Mucosa of gallbladder (tissue), 1 donor: ENCODE data around the gene ADPRH. TPM values are rescaled to one million over a fixed set of nuclear protein-coding genes. Genes with fewer than 3 reads are reported as not detected.
"Not testable (repeated sequence)": the region's sequence is repeated elsewhere in the genome, so short reads cannot be mapped to it uniquely, and the experiment has no call there.

Experiments
- DNase-seq: peaks from one replicate; pipeline ENCODE4 v3.0.0-alpha.2; 2020; ENCODE audit warnings: low spot score
- total RNA-seq: library from RNA; stranded (reverse); gene quantifications from one replicate; pipeline ENCODE4 v1.2.1, GENCODE V29; 2021
- donor health status: DM: no; HTN: no; CAD: no.

ADPRH gene
- 9.5 TPM for total RNA-seq

DNA sequence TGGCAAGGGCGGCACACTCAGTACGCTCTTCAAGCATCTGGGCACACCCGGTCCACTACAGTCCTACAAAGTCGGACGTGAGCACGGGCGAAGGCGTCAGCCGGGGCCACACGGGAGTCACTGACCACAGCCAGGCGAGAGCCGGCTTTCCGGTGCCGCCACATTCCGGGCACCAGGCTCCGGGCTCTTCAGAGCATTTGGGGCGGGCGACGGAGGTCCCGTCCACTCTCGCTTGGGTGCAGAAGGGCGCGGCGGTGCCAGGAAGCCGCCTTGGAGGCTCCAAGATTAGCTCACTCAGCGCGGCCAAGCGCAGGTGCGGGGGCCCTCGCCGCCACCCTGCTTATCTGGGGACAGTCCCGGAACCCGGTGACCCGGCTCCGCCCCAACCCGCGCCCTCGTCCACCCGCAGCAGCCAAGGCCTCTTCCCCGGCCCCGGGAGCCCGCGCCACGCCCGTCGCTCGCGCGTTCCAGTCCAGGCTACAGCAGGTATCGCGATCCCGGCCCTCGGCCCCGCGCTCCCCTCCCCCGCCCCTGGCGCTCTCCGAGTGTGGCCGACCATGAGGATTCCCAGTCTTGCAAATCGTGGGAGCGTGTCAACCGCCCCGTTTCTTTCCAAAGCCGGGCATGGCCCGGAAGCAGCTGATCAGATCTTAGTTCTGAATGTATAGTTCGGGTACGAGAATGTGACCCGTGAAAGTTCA lies at the start of gene ADPRH:
ADPRH (plus strand) TSS at position 127 of the 701 bp plus-strand sequence. CDS start 2,678 bp downstream, outside the sequence.
- DNase-seq, result peak; percentile 72

DNA sequence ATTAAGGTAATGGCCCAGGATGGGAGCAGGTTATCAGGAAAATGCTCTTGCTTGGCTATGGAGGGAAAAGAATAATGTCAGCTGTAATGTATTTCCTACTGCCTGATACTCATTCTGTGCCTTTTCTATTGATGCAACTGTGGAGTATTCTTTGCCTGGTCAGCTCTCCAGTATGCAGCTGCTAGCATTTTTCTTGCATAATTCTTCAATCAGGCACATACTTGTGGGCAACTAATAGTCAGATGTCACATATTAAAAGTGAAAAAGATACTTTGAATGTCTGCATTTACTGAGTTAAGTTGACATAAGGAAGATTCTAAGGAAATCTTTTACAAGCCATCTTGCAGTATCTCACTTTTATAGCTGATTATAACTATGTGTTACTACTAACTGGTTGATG lies 49.4 kb upstream of the ADPRH start:
- DNase-seq, result no peak

DNA sequence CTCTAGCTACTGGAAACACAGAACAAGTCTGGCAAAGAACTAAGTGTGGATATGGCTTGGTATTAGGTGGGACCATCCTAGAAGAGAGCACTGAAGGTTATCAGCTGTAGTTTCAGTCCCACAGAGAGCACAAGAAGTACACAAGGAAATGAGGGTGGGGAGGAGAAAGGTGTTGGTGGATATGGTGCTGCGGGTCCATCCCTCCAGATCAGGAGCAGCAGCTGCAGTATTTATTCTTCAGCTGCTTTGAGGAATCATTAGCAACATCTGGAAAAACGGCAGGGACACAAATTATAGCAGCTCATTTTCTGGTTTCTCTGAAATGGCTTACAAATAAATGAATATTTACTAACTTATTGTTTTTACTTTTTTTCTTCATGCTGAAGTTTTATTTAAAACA lies 48.8 kb upstream of the ADPRH start:
- no peak for DNase-seq

DNA sequence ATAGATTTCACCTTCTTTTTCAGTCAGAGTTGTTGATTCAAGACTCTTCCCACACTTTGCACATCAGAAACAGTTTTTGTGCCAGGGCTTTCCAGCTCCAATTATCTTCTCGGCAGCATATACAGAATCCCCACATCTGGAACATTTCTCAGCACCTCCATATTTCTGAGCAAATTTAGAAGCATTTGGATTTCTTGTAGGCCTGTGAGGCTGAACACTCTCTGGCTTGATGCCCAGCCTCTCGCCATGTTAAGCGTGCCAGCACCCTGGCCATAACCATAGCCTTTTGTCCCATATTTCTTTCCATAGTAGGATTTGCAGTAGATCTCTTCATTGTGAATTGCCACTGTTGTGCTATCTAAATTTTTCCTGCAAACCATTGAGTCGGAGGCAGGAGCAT lies 48.1 kb upstream of the ADPRH start:
- DNase-seq, result no peak

DNA sequence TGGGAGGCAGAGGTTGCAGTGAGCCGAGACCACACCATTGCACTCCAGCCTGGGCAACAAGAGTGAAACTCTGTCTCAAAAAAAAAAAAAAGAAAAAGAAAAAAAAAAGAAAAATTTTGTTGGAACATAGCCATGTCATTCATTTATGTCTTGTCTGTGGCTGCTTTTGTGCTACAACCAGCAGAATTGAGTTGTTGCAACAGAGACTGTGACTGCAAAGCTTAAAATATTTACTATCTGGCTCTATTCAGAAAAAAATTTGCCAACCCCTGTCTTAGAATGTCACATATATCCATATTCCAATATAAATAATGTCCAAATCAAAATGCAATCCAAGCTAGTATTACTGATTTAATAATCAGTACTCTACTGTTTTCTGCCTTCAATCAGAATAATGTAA lies 45.0 kb upstream of the ADPRH start:
- DNase-seq, result no peak

DNA sequence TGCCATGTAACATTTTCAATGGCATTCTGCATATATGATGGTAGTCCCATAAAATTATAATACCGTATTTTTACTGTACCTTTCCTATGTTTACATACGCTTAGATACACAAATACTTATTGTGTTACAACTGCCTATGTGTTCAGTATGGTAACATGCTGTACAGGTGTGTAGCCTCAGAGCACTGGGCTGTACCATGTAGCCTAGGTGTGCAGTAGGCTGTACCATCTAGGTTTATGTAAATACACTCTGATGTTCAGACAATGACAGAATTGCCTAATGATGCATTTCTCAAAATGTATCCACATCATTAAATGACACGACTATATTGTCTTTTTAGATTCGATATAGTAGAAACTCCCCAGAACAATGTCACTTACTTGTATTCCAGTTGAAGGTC lies 42.5 kb upstream of the ADPRH start:
- DNase-seq, result no peak

DNA sequence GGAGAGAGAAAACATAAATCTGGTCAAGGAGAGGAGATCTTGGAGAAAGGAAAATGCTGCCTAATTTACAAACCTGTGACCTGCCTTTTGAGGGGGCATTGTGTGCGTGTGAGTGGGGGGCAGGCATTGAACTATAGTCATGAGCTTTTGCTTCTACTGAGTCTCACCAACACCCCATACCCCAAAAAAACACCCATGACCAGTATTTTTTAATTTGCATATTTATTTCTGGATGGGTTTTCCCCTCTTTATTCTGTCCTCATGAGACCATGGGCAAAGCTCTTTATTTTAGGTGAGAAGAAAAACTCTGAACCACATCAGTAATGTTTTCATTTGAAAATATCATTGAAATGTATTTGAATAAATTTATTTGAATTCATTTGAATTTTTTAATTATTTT lies 40.5 kb upstream of the ADPRH start:
- DNase-seq, result no peak

DNA sequence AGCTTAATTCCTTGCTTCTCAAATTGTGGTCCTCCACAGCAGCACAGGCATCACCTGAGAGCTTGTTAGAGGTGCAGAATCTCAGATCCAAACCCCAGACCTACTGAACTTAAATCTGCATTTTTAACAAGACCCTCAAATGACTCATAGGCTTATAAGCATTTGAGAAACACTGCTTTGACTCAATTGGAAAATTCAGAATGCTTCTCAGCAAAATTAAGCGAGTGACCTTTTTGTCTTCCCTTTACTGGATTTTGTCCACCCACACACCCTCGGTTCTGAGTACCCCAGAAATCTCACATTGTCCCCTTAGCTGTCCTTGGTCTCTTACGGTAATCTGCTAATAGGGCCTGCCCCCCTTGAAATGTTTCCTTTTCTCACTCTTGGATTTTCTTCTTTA lies 37.7 kb upstream of the ADPRH start:
- DNase-seq, result no peak

DNA sequence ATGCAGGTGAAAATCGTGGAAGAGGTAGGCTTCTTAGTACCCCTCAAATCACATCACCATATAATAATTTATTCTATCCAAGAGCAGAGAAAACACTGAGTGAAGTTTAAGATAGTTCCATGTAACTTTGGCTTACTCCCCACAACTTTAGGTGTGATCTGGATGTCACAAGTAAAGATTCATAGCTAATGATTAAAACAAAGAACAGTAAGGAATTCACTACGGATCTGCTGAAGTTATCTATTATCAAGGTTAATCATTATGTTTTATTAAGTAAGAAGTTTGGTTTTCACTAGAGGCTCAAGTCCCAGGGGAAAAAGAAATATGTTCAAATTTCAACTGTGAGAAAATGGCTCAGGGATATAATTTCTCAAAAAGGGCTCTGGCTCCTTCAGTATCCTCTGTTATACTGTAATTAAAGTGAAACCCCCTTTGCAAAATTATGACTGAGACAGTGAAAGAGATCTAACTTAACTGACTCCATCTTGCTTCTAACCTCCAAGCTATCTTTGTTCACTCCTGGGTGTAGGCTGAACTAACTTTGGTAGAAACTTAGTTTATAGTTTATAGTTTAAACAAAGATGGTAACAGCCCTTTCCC lies 37.0 kb upstream of the ADPRH start:
- DNase-seq, result no peak

DNA sequence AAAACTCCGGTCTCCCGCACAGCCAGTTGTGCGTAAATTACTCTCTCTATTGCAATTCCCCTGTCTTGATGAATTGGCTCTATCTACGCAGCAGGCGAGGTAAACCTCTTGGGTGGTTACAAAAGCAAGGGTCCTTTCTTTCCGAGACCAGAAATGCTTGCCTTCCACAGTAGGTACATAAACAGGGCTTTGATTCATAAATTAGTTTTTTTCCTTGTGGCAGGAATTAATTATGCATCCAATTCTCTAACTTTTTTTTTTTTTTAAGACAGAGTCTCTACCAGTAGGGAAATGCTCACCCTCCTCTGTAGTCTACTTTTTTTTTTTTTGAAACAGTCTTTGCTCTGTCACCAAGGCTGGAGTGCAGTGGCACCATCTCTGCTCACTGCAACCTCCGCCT lies 36.1 kb upstream of the ADPRH start:
- no peak for DNase-seq

DNA sequence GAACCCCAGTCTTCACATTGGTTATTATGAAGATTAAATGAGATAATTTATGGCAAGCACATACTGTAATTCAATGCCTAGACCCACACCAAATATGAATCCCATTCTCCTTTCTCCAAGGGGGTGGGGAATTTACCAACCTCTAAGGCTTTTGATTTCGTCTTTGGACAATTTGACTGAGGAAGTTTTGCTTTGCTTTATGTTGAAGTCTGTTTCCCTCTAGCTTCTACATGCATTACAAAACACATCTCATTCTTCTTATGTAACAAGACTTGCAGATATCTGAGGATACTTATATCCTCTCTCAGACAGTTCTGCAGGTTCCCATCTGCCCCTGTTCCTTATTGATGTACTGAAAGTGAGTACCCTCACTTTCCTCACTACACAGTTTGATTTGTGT lies 32.1 kb upstream of the ADPRH start:
- no peak for DNase-seq

DNA sequence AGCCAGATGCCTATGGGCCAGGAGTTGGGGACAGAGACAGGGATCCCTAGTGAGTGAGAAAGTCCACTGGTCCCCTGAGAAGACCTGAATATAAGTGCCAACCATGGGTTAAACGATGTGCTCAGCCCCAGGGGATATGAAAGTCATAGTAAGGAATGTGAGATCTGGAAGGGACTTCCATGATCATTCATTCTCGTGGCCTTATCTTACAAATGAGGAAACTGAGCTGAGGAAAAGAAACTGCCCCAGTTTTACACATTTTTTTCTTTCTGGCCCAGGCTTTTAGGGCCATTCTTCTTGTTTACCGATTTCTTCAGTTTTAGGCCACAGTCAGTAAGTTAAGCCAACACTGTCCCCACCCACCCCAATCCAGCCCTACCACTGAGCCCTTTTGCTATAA lies 31.0 kb upstream of the ADPRH start:
- no peak for DNase-seq

DNA sequence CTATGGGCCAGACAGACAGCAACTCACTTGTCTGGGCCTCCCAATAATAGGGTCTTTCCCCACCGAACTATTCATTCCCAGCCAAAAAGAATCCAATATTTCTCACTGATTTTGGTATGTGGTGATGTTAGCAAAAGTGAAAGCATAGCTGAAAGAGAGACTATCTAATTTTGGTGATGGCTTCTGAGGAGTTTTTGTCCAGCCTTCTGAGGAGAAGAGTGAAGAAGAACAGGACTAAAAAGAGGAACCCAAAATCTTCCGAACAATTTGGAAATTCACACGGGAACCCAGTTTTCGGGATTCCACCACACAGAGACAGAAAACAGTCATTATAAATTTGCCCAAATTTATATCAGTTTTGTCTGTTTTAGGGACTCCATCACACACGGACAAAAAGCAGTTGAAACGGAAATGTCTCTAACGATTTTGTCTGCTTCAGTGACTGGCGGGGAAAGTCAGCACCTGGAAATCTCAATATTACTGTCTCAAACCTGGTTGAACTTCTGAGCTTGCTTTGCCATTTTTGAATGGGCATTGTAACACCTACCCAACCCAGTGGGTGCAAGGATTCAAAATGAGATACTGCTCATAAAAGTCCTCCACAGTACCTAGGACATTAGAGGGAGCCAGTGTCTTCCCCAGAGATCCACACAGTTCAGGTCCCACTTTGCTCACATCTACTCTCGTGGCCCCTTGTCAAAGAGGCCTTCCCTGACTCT lies 28.9 kb upstream of the ADPRH start:
- no peak for DNase-seq

DNA sequence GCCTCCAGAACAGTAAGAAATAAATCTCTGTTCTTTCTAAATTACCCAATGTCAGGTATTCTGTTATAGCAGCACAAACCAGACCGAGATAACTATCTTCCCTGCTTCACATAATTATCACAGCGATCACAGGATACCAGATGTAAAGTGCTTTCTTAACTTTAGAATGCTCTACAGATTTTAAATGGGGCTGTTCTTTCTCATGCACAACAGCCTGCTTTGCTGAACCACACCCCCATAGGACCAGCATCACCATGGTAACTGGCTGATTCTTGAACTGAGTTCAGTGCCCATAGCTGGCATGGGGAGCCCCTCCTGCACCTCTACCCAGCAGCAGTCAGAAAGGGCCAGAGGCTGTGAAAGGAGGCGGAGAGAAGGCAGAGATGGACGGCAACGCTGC lies 27.7 kb upstream of the ADPRH start:
- no peak for DNase-seq

DNA sequence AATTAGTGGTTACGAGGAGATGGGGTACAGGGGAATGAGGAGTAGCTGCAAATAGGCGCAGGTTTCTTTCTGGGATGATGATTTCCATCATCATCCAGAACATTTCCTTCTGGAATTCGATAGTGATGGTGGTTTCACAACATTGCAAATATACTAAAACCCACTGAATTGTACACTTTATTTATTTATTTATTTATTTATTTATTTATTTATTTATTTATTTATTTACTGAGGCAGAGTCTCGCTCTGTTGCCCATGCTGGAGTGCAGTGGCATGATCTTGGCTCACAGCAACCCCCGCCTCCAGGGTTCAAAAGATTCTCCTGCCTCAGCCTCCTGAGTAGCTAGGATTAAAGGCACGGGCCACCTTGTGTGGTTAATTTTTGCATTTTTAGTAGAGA lies 26.4 kb upstream of the ADPRH start:
- not testable (repeated sequence) for DNase-seq

DNA sequence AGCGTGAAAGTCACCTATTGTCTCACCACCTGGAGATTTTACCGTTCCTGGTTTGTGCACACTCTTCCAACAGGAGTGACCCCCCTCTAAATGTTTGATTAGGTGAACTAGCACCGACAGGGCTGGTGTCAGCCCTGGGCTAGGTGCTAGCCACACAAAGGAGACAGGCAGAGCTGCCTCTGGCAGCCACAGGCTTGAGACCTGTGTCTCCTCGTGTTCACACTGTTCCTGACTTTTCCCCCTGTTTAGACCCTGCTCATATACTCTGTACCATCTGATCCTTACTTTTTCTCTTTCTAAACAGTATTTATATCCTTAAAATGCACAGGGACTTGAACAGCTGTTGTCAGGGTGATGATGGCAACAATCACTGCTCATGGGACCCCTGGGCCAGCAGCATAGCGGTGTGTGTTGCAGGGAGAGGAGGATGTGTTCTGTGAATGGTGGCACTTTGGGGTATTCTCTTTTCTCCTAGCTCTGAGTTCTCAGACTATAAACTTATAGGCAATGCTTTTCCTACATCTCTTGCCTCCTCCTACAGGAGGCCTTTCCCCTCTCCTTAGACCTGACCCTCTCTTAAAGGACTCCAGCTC lies 25.4 kb upstream of the ADPRH start:
- no peak for DNase-seq

DNA sequence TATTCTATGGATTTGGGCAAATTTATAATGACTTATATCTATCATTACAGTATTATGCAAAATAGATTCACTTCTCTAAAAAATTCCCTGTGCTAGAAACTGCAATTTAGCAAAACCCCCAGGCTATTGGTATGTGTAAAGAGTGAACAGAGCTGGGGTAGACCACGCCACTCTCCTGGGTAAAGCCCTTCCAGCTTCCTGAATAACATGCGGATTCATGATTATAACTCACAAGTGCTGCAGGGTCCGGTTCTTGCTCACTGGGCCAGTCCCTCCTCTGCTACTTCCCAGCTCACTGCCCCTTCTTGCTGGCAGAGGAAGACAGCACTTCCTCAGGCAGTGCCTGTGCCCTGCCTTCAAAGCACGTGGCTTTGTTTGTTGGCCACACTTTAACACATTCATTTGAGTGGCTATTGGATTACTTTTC lies 24.0 kb upstream of the ADPRH start:
- no peak for DNase-seq

DNA sequence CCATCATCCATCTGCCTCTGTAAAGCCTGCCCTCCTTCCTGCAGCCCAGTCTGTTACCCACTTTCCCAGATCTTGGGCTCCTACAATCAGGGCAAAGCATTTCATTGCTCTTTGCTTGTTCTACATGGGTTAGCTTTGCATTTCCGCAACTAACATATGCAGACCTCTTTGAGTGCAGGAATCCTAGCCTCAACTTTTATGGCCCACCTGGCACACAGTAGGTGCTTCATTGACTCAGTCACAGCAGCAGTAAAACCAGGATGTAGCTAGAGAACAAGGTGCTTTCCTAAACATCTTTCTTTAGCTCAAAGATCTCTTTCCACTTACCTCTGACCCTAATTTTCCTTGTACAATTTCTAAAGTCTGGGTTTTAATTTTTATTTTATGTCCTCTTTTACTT lies 23.4 kb upstream of the ADPRH start:
- no peak for DNase-seq

DNA sequence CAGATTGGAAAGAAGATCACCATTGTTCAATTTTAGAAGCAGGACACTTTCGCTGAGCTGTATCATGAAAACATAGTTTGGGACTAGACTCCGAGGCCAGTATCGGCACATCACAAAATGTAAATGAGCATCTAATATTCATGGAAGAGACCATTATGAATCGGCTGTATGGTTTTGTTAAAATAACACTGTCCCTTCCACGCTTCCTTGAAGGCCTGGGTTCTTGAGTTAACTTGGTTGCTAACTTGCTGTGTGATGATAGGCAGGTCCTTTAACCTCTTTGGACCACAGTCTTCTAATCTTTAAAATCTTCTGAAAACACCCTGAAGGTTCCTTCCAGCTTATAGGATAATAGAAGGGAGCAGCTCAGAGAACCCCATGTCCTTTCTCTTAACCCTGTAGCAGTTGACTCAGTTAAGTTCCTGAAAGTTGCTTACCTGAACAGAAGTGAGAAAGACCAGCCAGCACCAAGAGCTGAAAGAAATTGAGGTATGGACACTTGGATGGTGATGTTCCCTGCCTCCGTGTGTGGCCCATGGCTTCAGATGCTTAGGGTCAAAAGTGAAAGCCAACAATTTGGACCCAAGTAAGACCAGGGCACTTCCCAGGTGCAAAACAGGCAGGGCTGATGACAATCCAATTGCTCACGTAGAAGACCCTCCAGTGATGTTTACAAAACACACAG lies 22.0 kb upstream of the ADPRH start:
- DNase-seq, result no peak

DNA sequence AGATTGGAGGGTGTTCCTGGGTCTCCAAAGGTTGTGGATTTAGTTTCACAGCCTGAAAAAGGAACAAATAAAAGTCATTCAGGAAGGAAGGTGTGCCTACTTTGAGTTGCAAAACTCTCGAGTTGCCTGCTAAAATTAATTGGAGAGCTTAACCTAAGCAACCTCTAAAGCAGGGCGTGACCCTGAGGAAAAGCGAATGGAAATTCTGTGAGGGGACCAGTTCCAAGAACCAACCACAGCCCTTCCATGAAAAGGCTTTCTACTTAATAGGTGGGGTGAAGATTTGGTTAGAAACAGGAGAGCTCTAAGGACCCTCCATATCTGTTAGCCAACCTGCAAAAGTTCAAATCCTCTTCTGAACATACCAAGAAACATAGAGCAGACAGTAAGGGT lies 21.4 kb upstream of the ADPRH start:
- DNase-seq, result no peak

DNA sequence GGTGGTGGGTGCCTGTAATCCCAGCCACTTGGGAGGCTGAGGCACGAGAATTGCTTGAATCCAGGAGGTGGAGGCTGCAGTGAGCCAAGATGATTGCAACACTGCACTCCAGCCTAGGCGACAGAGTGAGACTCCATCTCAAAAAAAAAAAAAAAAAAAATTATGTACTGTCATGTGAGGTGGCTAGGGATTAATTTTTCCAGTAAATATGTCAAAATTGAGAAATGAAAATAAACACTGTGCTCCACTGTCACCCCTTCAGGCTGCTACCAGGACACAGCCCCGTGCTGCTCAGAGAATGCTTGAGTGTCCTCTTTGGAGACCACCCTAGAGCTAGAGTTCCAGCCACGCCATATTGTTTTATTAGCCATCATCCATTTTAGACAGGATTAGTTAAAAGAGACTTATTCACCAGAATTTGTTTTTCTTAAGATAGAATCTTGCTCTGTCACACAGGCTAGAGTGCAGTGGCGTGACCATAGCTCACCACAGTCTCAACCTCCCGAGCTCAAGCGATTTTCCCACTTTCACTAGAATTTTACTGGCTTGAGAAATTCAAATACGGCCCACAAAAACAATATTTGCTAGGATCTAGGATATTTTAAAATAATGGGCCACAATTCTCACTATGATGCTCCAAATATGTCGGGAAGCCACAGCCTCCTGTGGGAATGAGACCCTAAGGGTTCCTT lies 20.5 kb upstream of the ADPRH start:
- no peak for DNase-seq
